GM12892 (cell line): ENCODE results near the gene PLPPR3.

Source experiments
- POLR2A ChIP-seq: IDR thresholded peaks from 2 replicates; pipeline ENCODE4 v1.6.1; 2011; ENCODE audit warnings: low read depth, low read length, control low read depth
- POLR2AphosphoS5 ChIP-seq: IDR thresholded peaks from 2 replicates; pipeline ENCODE4 v1.6.1; 2011; ENCODE audit warnings: low read depth, low read length, control low read depth

- TF ChIP-seq POLR2A (no peak), POLR2AphosphoS5 (no peak)
Measured at GRCh38 chr19:870314-870713, 48.6 kb upstream of the PLPPR3 start.
